SK-N-SH (cell line): ENCODE measurements around the gene CDKAL1. TPM values are rescaled to one million over a fixed set of nuclear protein-coding genes. Genes with fewer than 3 reads are reported as not detected.

Experiments used
- CTCF ChIA-PET: fragments of 300-600, 350-600 bp; formaldehyde crosslinking; extraction: SDS; loops from one replicate; lab custom pipeline; 2021; lab: Yijun Ruan, JAX
- POLR2A ChIA-PET: fragments of 350-600 bp; sonication (Branson Sonifier 250); formaldehyde crosslinking; extraction: SDS; loops from one replicate; lab custom pipeline; 2020; ENCODE audit warnings: antibody characterized with exemption, inconsistent platforms; lab: Yijun Ruan, JAX
- DNase-seq: peaks from one replicate; pipeline ENCODE4 v3.0.0; 2012
- H2AFZ ChIP-seq: fragments of 200-600 bp; sonication (generic); 2 replicates; pipeline ENCODE4 v1.8.1; 2016; ENCODE audit warnings: antibody characterized with exemption, mild to moderate bottlenecking, low read depth
- H3F3A ChIP-seq: fragments of 200-600 bp; sonication (generic); replicated peaks from 2 replicates; pipeline ENCODE3; 2016; ENCODE audit warnings: antibody characterized with exemption, mild to moderate bottlenecking; ENCODE audit not compliant: insufficient read depth
- H3K27ac ChIP-seq, 2 experiments: fragments of 200-500 bp in 1 of 2; fragments of 200-600 bp in 1 of 2; sonication (Bioruptor generic) in 1 of 2; sonication (generic), shearing (Covaris generic) in 1 of 2; 2 replicates each; pipeline versions ENCODE4 v1.5.1 to v1.6.1; 2014 to 2016; ENCODE audit warnings: low read depth in 2 of 2, inconsistent platforms in 1 of 2, low read length in 1 of 2, mild to moderate bottlenecking in 1 of 2, mixed read lengths in 1 of 2
- H3K27me3 ChIP-seq: fragments of 200-600 bp; sonication (generic), shearing (Covaris generic); 2 replicates; pipeline ENCODE4 v1.6.1; 2016; ENCODE audit warnings: mixed run types; ENCODE audit not compliant: insufficient read depth
- H3K36me3 ChIP-seq, 2 experiments: fragments of 200-500 bp in 1 of 2; fragments of 200-600 bp in 1 of 2; sonication (Bioruptor generic) in 1 of 2; sonication (generic) in 1 of 2; replicated peaks in 1 of 2; 2 replicates each; pipeline versions ENCODE3 to v1.5.1; 2014 to 2016; ENCODE audit warnings: low read length in 1 of 2, mild to moderate bottlenecking in 1 of 2; ENCODE audit not compliant: insufficient read depth in 2 of 2, control insufficient read depth in 1 of 2
- H3K4me1 ChIP-seq, 2 experiments: fragments of 200-500 bp in 1 of 2; fragments of 200-600 bp in 1 of 2; sonication (Bioruptor generic) in 1 of 2; sonication (generic), shearing (Covaris generic) in 1 of 2; 2 replicates each; pipeline versions ENCODE4 v1.5.1 to v1.6.1; 2014 to 2016; ENCODE audit warnings: low read depth in 1 of 2, low read length in 1 of 2, mixed run types in 1 of 2; ENCODE audit not compliant: insufficient read depth in 2 of 2, control insufficient read depth in 1 of 2
- H3K4me2 ChIP-seq: fragments of 200-600 bp; sonication (generic), shearing (Covaris generic); 2 replicates; pipeline ENCODE4 v1.6.1; 2017; ENCODE audit warnings: mixed run types
- H3K4me3 ChIP-seq, 2 experiments: fragments of 200-500 bp in 1 of 2; fragments of 200-600 bp in 1 of 2; sonication (Bioruptor generic) in 1 of 2; sonication (generic), shearing (Covaris generic) in 1 of 2; 2 replicates each; pipeline versions ENCODE4 v1.5.1 to v1.8.1; 2014 to 2016; ENCODE audit warnings: low read depth in 2 of 2, inconsistent platforms in 1 of 2, low read length in 1 of 2, mild to moderate bottlenecking in 1 of 2, mixed read lengths in 1 of 2, moderate library complexity in 1 of 2
- H3K79me2 ChIP-seq: fragments of 200-600 bp; sonication (generic); 2 replicates; pipeline ENCODE4 v1.8.1; 2017; ENCODE audit warnings: mild to moderate bottlenecking; ENCODE audit not compliant: insufficient read depth
- H3K9ac ChIP-seq: fragments of 200-600 bp; sonication (generic); 2 replicates; pipeline ENCODE4 v1.6.1; 2017; ENCODE audit warnings: mixed run types
- H3K9me2 ChIP-seq: fragments of 200-600 bp; sonication (generic); 2 replicates; pipeline ENCODE4 v1.6.1; 2017; ENCODE audit warnings: mixed run types
- H3K9me3 ChIP-seq: fragments of 200-600 bp; sonication (generic); 2 replicates; pipeline ENCODE4 v1.6.1; 2017; ENCODE audit warnings: mixed run types, mild to moderate bottlenecking, moderate library complexity
- H4K20me1 ChIP-seq: fragments of 200-600 bp; sonication (generic); 2 replicates; pipeline ENCODE4 v1.6.1; 2017; ENCODE audit warnings: mild to moderate bottlenecking, mixed run types; ENCODE audit not compliant: insufficient read depth
- CHD2 ChIP-seq: fragments of 150-350 bp; IDR thresholded peaks from 2 replicates; pipeline ENCODE4 v1.6.1; 2018; ENCODE audit warnings: low read length; ENCODE audit not compliant: partially characterized antibody
- ELF1 ChIP-seq: IDR thresholded peaks from 2 replicates; pipeline ENCODE4 v1.4.0; 2012
- FOSL2 ChIP-seq: IDR thresholded peaks from 2 replicates; pipeline ENCODE4 v1.4.0; 2012; ENCODE audit warnings: low read depth, mild to moderate bottlenecking, moderate library complexity, borderline replicate concordance
- FOXJ3 ChIP-seq: sonication (generic); formaldehyde crosslinking; IDR thresholded peaks from 2 replicates; pipeline ENCODE4 v1.5.1; 2020; ENCODE audit warnings: mild to moderate bottlenecking, missing genetic modification reagents
- GATA2 ChIP-seq: sonication (generic); formaldehyde crosslinking; IDR thresholded peaks from 2 replicates; pipeline ENCODE4 v1.5.0; 2020; ENCODE audit warnings: mild to moderate bottlenecking, missing genetic modification reagents
- IRF3 ChIP-seq: fragments of 150-350 bp; IDR thresholded peaks from 2 replicates; pipeline ENCODE4 v1.6.1; 2016; ENCODE audit warnings: mild to moderate bottlenecking, low read depth, low read length
- MAX ChIP-seq: IDR thresholded peaks from 2 replicates; pipeline ENCODE4 v1.4.0; 2012; ENCODE audit warnings: low read depth
- MEF2A ChIP-seq: IDR thresholded peaks from 2 replicates; pipeline ENCODE4 v1.4.0; 2012; ENCODE audit warnings: low read depth, borderline replicate concordance
- MXI1 ChIP-seq: IDR thresholded peaks from 2 replicates; pipeline ENCODE4 v1.6.1; 2012; ENCODE audit warnings: mild to moderate bottlenecking, low read depth, low read length, improper control_type of control experiment
- PBX3 ChIP-seq: IDR thresholded peaks from 2 replicates; pipeline ENCODE4; 2012
- RAD21 ChIP-seq: IDR thresholded peaks from 2 replicates; pipeline ENCODE4 v1.6.1; 2012; ENCODE audit warnings: mild to moderate bottlenecking, low read length
- RXRA ChIP-seq: IDR thresholded peaks from 2 replicates; pipeline ENCODE4 v1.4.0; 2012; ENCODE audit warnings: low read depth, mild to moderate bottlenecking, borderline replicate concordance
- SIN3A ChIP-seq: IDR thresholded peaks from 2 replicates; pipeline ENCODE4 v1.6.1; 2012; ENCODE audit warnings: low read depth, mild to moderate bottlenecking, low read length, moderate library complexity, borderline replicate concordance
- SMC3 ChIP-seq: IDR thresholded peaks from 2 replicates; pipeline ENCODE4 v1.6.1; 2012; ENCODE audit warnings: low read depth, low read length, improper control_type of control experiment
- TCF12 ChIP-seq: IDR thresholded peaks from 2 replicates; pipeline ENCODE4 v1.4.0; 2012
- TEAD4 ChIP-seq: IDR thresholded peaks from 2 replicates; pipeline ENCODE4 v1.4.0; 2012; ENCODE audit warnings: mild to moderate bottlenecking, borderline replicate concordance; ENCODE audit not compliant: insufficient read depth
- USF1 ChIP-seq: IDR thresholded peaks from 2 replicates; pipeline ENCODE4 v1.4.0; 2012; ENCODE audit warnings: low read depth, borderline replicate concordance
- USF2 ChIP-seq: fragments of 150-350 bp; IDR thresholded peaks from 2 replicates; pipeline ENCODE4 v1.6.1; 2017; ENCODE audit warnings: antibody characterized with exemption, low read length, low read depth, borderline replicate concordance
- YY1 ChIP-seq: IDR thresholded peaks from 2 replicates; pipeline ENCODE4 v1.4.0; 2012; ENCODE audit warnings: low read depth, mild to moderate bottlenecking
- polyA plus RNA-seq, 3 experiments: library from polyadenylated mRNA; depleted of rRNA; stranded (reverse); fragments of >200 nt; gene quantifications; 2 replicates each; pipeline ENCODE4 v1.2.3, GENCODE V29; 2012

CDKAL1 gene
- polyA plus RNA-seq, 1 of the 3 experiments (the other 2 are of a cell fraction): 2.6 TPM

GRCh38 chr6:20604159-20604558 lies 69.9 kb downstream of the CDKAL1 start:
- Histone ChIP-seq H3K4me1 (peaks cover 0 to 5% of the 10 kb centered on the region in 2 experiments; a peak in 1 of 4 replicates), H3K79me2 (no peaks in the 10 kb centered on the region; the same call in 1 of the 2 replicates), H3K9me3 (no peaks in the 10 kb centered on the region), H3K9me2 (no peaks in the 10 kb centered on the region), H3F3A (no peaks in the 10 kb centered on the region), H3K27ac (no peak overlapping the region), H4K20me1 (no peaks in the 10 kb centered on the region), H3K9ac (no peak overlapping the region), H3K36me3 (no peaks in the 10 kb centered on the region), H3K4me2 (no peak overlapping the region), H2AFZ (no peak overlapping the region), H3K4me3 (no peak overlapping the region), H3K27me3 (no peaks in the 10 kb centered on the region)
- TF ChIP-seq SMC3 (no peak), FOXJ3 (CRISPR knock-in tag) (no peak), TCF12 (no peak), USF2 (no peak), TEAD4 (no peak), RXRA (no peak), CHD2 (no peak), FOSL2 (no peak), USF1 (no peak), MXI1 (no peak), YY1 (no peak), IRF3 (no peak), MAX (no peak), SIN3A (no peak), GATA2 (CRISPR knock-in tag) (no peak), MEF2A (no peak), ELF1 (no peak), RAD21 (no peak), PBX3 (no peak)
- CTCF ChIA-PET: no interaction called here
- no peak for DNase-seq
- POLR2A ChIA-PET: no interaction called here
